NCI-H1092 treated with DMSO at 0.1 percent for 48 hours (cell line): ENCODE results near the gene PITPNM1.
"Not testable (repeated sequence)": the region's sequence is repeated elsewhere in the genome, so short reads cannot be mapped to it uniquely, and the experiment has no call there.

Experiments
- DNase-seq: peaks from one replicate; lab custom pipeline; 2025; lab: John Stamatoyannopoulos, UW

Gene PITPNM1

GRCh38 chr11:67504950-67505581 lies at the start of gene PITPNM1:
TSS of gene PITPNM1 (minus strand) at chr11:67505363. CDS start at chr11:67504180, 1,183 bp downstream.
- DNase-seq: peak; percentile 7

- not testable (repeated sequence) for DNase-seq
Measured at GRCh38 chr11:67551697-67552096, 46.5 kb upstream of the PITPNM1 start.

- DNase-seq: no peak
Measured at GRCh38 chr11:67551127-67551526, 46.0 kb upstream of the PITPNM1 start.

GRCh38 chr11:67548555-67549110 lies 43.5 kb upstream of the PITPNM1 start:
- no peak for DNase-seq

- DNase-seq: not testable (repeated sequence)
Measured at GRCh38 chr11:67548112-67548511, 42.9 kb upstream of the PITPNM1 start.

GRCh38 chr11:67545280-67545679 lies 40.1 kb upstream of the PITPNM1 start:
- no peak for DNase-seq

GRCh38 chr11:67544616-67545242 lies 39.6 kb upstream of the PITPNM1 start:
- DNase-seq: no peak

- DNase-seq: no peak
Measured at GRCh38 chr11:67543585-67543984, 38.4 kb upstream of the PITPNM1 start.

GRCh38 chr11:67542971-67543370 lies 37.8 kb upstream of the PITPNM1 start:
- DNase-seq: no peak

GRCh38 chr11:67542169-67542568 lies 37.0 kb upstream of the PITPNM1 start:
- no peak for DNase-seq

- no peak for DNase-seq
Measured at GRCh38 chr11:67541198-67541597, 36.0 kb upstream of the PITPNM1 start.

GRCh38 chr11:67539550-67539949 lies 34.4 kb upstream of the PITPNM1 start:
- DNase-seq: no peak

- DNase-seq: no peak
Measured at GRCh38 chr11:67538823-67539505, 33.8 kb upstream of the PITPNM1 start.

GRCh38 chr11:67538306-67538705 lies 33.1 kb upstream of the PITPNM1 start:
- no peak for DNase-seq

- no peak for DNase-seq
Measured at GRCh38 chr11:67535561-67535960, 30.4 kb upstream of the PITPNM1 start.

GRCh38 chr11:67534070-67534679 lies 29.0 kb upstream of the PITPNM1 start:
- no peak for DNase-seq

GRCh38 chr11:67532889-67533288 lies 27.7 kb upstream of the PITPNM1 start:
- no peak for DNase-seq

GRCh38 chr11:67530282-67530592 lies 25.1 kb upstream of the PITPNM1 start:
- DNase-seq: no peak

GRCh38 chr11:67528376-67528775 lies 23.2 kb upstream of the PITPNM1 start:
- no peak for DNase-seq

- no peak for DNase-seq
Measured at GRCh38 chr11:67525275-67525976, 20.3 kb upstream of the PITPNM1 start.

- no peak for DNase-seq
Measured at GRCh38 chr11:67524480-67524808, 19.3 kb upstream of the PITPNM1 start.
